GM10847 (cell line): ENCODE data around the gene CCNJ.

Experiments used
- POLR2A ChIP-seq: IDR thresholded peaks from 2 replicates; pipeline ENCODE4 v1.6.1; 2011; ENCODE audit not compliant: insufficient read length; ENCODE audit errors: extremely low read depth

The CCNJ gene

GRCh38 chr10:96047004-96047649 is 3.7 kb downstream of the CCNJ start:
- TF ChIP-seq POLR2A, result no peak

- TF ChIP-seq POLR2A, result no peak
These were observed 6.0 kb downstream of the CCNJ start for GRCh38 chr10:96049340-96049739.

GRCh38 chr10:96053985-96054384 is 10.6 kb downstream of the CCNJ start:
- TF ChIP-seq POLR2A, result no peak

GRCh38 chr10:96056787-96057186 is 13.4 kb downstream of the CCNJ start:
- no peak for TF ChIP-seq POLR2A

- TF ChIP-seq POLR2A, result no peak
These were observed 17.8 kb downstream of the CCNJ start for GRCh38 chr10:96061232-96061631.

- TF ChIP-seq POLR2A, result no peak
These were observed 29.3 kb downstream of the CCNJ start for GRCh38 chr10:96072674-96073073.

- TF ChIP-seq POLR2A, result no peak
These were observed 30.3 kb downstream of the CCNJ start for GRCh38 chr10:96073722-96074121.

GRCh38 chr10:96074776-96075175 is 31.4 kb downstream of the CCNJ start:
- TF ChIP-seq POLR2A, result no peak

GRCh38 chr10:96075977-96076376 is 32.6 kb downstream of the CCNJ start:
- no peak for TF ChIP-seq POLR2A

GRCh38 chr10:96077156-96077555 is 33.8 kb downstream of the CCNJ start:
- TF ChIP-seq POLR2A, result no peak

GRCh38 chr10:96082153-96082552 is 38.8 kb downstream of the CCNJ start:
- no peak for TF ChIP-seq POLR2A

GRCh38 chr10:96082748-96083147 is 39.4 kb downstream of the CCNJ start:
- TF ChIP-seq POLR2A, result no peak

GRCh38 chr10:96089116-96089515 is 45.7 kb downstream of the CCNJ start:
- no peak for TF ChIP-seq POLR2A

- peak; percentile 73 for TF ChIP-seq POLR2A
These were observed 46.5 kb downstream of the CCNJ start for GRCh38 chr10:96089670-96090462.

GRCh38 chr10:96090463-96090800 is 47.0 kb downstream of the CCNJ start:
- no peak for TF ChIP-seq POLR2A

- no peak for TF ChIP-seq POLR2A
These were observed 49.8 kb downstream of the CCNJ start for GRCh38 chr10:96092999-96093767.
